ENCODE measurements around the gene LRCOL1. TPM values are rescaled to one million over a fixed set of nuclear protein-coding genes. Genes with fewer than 3 reads are reported as not detected.

The LRCOL1 gene
- total and polyA plus RNA-seq, 10 donors, result 0.54 to 4.1 (median 1.4) TPM; not detected in 2

DNA sequence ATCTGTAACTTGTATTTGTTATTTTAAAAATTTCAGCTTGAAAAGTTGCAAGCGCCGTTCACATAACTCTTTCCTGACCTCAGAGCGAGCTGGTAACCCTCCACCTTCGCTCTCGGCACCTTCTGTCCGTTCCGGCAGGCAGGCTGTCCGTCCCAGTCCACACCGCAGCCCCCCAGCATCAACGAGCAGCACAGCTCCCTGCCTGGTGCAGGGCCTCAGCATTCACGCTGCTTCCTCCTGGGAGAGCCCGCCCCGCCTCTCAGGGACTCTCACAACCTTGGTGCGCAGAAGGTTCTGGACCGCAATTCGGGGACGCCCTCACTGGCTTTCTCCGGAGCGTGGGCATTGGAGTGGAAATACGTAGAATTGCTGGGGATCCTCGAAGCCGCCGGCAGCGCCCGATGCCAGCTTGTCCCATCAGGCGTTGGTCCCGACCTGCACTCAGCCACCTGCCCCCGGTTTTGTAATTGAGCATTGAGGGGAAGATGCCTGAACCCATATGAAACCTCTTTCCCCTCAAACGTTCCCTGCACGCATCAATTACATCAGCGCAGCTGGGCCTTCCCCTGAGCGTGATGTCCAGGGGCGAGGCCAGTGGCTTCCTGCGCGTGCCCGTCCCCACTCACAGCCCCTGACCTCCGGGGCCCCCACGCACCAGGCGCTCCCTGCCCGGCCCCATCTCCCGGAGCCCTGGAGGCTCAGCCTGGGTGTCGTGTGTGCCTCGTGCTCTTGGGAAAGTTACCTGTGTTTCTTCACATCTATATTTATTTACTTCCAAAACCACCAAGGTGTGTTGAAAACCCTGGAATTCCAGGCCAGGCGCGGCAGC, 19.1 kb downstream of the LRCOL1 start:
- TF ChIP-seq, protein P1, sequence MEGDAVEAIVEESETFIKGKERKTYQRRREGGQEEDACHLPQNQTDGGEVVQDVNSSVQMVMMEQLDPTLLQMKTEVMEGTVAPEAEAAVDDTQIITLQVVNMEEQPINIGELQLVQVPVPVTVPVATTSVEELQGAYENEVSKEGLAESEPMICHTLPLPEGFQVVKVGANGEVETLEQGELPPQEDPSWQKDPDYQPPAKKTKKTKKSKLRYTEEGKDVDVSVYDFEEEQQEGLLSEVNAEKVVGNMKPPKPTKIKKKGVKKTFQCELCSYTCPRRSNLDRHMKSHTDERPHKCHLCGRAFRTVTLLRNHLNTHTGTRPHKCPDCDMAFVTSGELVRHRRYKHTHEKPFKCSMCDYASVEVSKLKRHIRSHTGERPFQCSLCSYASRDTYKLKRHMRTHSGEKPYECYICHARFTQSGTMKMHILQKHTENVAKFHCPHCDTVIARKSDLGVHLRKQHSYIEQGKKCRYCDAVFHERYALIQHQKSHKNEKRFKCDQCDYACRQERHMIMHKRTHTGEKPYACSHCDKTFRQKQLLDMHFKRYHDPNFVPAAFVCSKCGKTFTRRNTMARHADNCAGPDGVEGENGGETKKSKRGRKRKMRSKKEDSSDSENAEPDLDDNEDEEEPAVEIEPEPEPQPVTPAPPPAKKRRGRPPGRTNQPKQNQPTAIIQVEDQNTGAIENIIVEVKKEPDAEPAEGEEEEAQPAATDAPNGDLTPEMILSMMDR (IDR thresholded peaks at IDR 0.05 in 8 of 11, conservative IDR thresholded peaks at IDR 0.05 in 3 of 11), result no peak
- no peak for TF ChIP-seq POLR2A (IDR thresholded peaks at IDR 0.05)
- no peak for TF ChIP-seq POLR2AphosphoS5 (IDR thresholded peaks at IDR 0.05)
- intact Hi-C loops (cut with DNase I; ENCODE audit: low total_unique reads), result no loop called here
- Histone ChIP-seq H3K36me3 (no peaks in the 10 kb centered on the region), H3K9me3 (peaks cover 0 to 6% (median 0%) of the 10 kb centered on the region in 8 donors), H3K4me1 (peaks cover 0 to 12% (median 1%) of the 10 kb centered on the region in 6 donors), H3K27ac (no peak overlapping the region), H3K4me3 (no peak overlapping the region), H3K27me3 (replicated peaks in 1 of 7) (peaks cover 0 to 26% (median 0%) of the 10 kb centered on the region in 7 donors)
- WGBS, 5 donors, result 91 to 94% (median 92%) methylated on average over 45 of the region's 45 CpGs
- DNase-seq, result no peak

DNA sequence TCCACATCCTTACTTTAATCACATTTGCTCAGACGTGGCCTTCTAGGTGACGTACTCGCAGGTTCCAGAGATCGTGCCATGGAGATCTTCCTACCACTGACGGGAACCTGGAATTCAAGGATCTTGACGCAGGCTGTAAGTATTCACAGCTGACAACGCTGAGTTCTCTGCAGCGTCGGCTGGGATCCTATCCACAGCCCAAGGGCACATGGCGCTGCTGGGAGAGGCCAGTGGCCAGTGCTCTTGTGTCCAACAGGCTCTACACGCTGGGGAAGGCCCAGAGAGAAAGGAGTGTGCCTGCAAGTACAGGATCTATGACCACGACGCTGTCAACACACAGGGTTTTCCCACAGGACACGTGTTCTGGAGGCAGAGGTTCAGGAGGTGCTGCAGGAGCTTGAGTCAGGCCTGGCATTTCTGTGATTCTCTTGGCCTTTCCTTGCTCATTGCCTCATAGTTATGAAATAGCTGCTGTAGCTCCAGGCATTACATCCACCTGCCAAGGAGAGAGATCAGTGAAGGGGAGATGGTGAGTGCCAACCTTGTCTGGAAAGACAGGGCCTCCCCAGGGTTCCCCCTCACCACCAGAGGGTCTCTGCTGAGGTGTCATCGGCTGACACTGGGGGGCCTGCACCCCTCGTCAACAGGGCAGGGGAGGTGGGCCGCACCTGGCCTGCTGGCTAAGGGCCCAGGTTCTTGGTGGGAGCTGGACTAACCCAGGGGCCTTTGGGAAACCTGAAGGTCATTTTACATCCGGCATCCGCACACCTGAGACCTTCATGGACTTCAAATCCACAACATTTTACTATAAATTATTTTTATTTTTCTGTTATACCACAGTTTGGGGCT, 21.3 kb downstream of the LRCOL1 start:
- Histone ChIP-seq H3K27ac (no peak overlapping the region), H3K4me3 (no peak overlapping the region), H3K27me3 (replicated peaks in 1 of 7) (peaks cover 0 to 9% (median 0%) of the 10 kb centered on the region in 7 donors), H3K9me3 (peaks cover 0 to 6% (median 0%) of the 10 kb centered on the region in 8 donors), H3K4me1 (peaks cover 0 to 8% (median 1%) of the 10 kb centered on the region in 6 donors), H3K36me3 (peaks cover 0 to 12% (median 0%) of the 10 kb centered on the region in 6 donors)
- 84 to 93% (median 92%) methylated on average over 19 of the region's 19 CpGs for WGBS, 5 donors
- DNase-seq, result no peak
- TF ChIP-seq POLR2A (IDR thresholded peaks at IDR 0.05) (no peak), POLR2AphosphoS5 (IDR thresholded peaks at IDR 0.05) (no peak)
- TF ChIP-seq, protein P1 (IDR thresholded peaks at IDR 0.05 in 8 of 11, conservative IDR thresholded peaks at IDR 0.05 in 3 of 11), result no peak
- intact Hi-C loops (cut with DNase I; ENCODE audit: low total_unique reads), result no loop called here

DNA sequence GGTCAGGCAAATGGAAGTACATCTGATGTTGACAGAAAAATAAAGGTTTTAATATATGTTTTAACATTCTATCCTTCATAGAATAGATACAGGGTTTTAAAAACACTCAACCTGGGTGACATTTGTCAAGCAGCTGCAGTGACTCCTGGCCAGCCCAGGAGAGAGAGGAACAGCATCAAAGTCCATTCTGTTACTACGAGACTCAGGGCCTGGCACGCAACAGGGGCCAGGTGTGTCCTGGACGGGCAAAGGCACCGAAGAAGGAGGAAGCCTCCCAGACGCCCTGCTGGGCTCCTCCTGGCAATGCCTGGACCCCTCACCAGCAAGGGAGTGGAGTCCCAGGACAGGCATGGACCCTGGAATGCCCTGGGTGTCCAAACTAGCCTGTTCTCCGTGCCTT, 22.1 kb downstream of the LRCOL1 start:
- intact Hi-C loops (cut with DNase I; ENCODE audit: low total_unique reads), result no loop called here
- H3K36me3 ChIP-seq, result peaks cover 0 to 18% (median 0%) of the 10 kb centered on the region in 6 donors
- no peak for DNase-seq
- TF ChIP-seq POLR2A (IDR thresholded peaks at IDR 0.05), result no peak
- H3K4me3 ChIP-seq, result no peak overlapping the region
- H3K4me1 ChIP-seq, result peaks cover 0 to 1% (median 0%) of the 10 kb centered on the region in 6 donors
- WGBS, 5 donors, result 71 to 88% (median 80%) methylated on average over 6 of the region's 6 CpGs
- H3K9me3 ChIP-seq, result peaks cover 0 to 6% (median 0%) of the 10 kb centered on the region in 8 donors
- peaks cover 0 to 3% (median 0%) of the 10 kb centered on the region in 7 donors for H3K27me3 ChIP-seq (replicated peaks in 1 of 7)
- no peak overlapping the region for H3K27ac ChIP-seq

DNA sequence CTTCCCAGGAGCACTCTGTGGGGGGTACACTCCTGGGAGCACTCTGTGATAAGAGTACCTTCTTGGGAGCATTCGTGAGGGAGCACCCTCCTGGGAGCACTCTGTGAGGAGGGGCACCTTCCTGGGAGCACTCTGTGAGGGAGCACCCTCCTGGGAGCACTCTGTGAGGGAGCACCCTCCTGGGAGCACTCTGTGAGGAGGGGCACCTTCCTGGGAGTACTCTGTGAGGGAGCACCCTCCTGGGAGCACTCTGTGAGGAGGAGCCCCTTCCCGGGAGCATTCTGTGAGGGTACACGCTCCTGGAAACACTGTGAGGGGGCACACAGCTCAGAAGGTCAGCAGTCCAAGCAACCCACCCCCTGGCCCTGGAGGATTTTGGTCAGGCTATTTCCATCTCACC, 22.6 kb downstream of the LRCOL1 start:
- TF ChIP-seq, protein P1 (IDR thresholded peaks at IDR 0.05 in 8 of 11, conservative IDR thresholded peaks at IDR 0.05 in 3 of 11), result no peak
- TF ChIP-seq POLR2A (IDR thresholded peaks at IDR 0.05) (no peak), POLR2AphosphoS5 (IDR thresholded peaks at IDR 0.05) (no peak)
- Histone ChIP-seq H3K9me3 (peaks cover 0 to 6% (median 0%) of the 10 kb centered on the region in 8 donors), H3K27ac (no peak overlapping the region), H3K4me3 (no peak overlapping the region), H3K27me3 (replicated peaks in 1 of 7) (no peaks in the 10 kb centered on the region), H3K4me1 (no peaks in the 10 kb centered on the region), H3K36me3 (peaks cover 0 to 22% (median 3%) of the 10 kb centered on the region in 6 donors)
- WGBS, 5 donors, result 56 to 77% (median 75%) methylated on average over 1 to 3 of the region's 3 CpGs
- DNase-seq, result no peak
- intact Hi-C loops (cut with DNase I; ENCODE audit: low total_unique reads), result no loop called here

Measured in spleen (tissue), 11 donors.